Measurements from ENCODE around the gene SUMF2. TPM values are rescaled to one million over a fixed set of nuclear protein-coding genes. Genes with fewer than 3 reads are reported as not detected.

SUMF2 gene
- total RNA-seq, 1 experiment from 2014 or later: 173 TPM

GRCh38 chr7:56092789-56093531 is 28.9 kb downstream of the SUMF2 start, which contains the start of gene PHKG1:
TSS of gene PHKG1 (minus strand) at chr7:56092952. CDS start at chr7:56088941, 4,011 bp downstream.
- no peak within 1 kb of the TSS for H3K9ac ChIP-seq (ENCODE audit: low read length)

More at GRCh38 chr7:56092789-56093531, 28.9 kb downstream of the SUMF2 start, which contains the start of gene PHKG1:
- POLR2A ChIA-PET: interaction anchor here (0.8 to 1.3 kb wide), 3 partner anchors 8 to 42 kb away, joined by 3 to 7 read pairs (median 4); partner anchors contain the start of genes CCT6A, CHCHD2 and PSPH
- Histone ChIP-seq H3K4me2 (ENCODE audit: low read length) (peak within 1 kb of the TSS; percentile 42; the same call in 1 of the 2 replicates), H3K36me3 (ENCODE audit: control insufficient read depth in 1 of 2, insufficient read depth in 2 of 2, low read length in 2 of 2) (no peaks in the 10 kb centered on the region), H4K20me1 (ENCODE audit: insufficient read depth) (no peaks in the 10 kb centered on the region), H2AFZ (ENCODE audit: low read depth, low read length, poor library complexity, severe bottlenecking) (no peak within 1 kb of the TSS), H3K79me2 (ENCODE audit: insufficient read depth, low read length) (no peaks in the 10 kb centered on the region), H3K27ac (ENCODE audit: low read depth, low read length) (peak within 1 kb of the TSS; percentile 29; the same call in 1 of the 2 replicates), H3K9me2 (ENCODE audit: insufficient read depth) (no peaks in the 10 kb centered on the region), H3K4me1 (ENCODE audit: control insufficient read depth in 1 of 2, insufficient read depth in 2 of 2, low read length in 2 of 2) (peaks cover 4 to 8% of the 10 kb centered on the region in 2 experiments; a peak in 3 of 4 replicates), H3K4me3 (replicated peaks in 1 of 2; ENCODE audit: low read depth in 1 of 2, low read length in 2 of 2) (no peak within 1 kb of the TSS), H3K27me3 (ENCODE audit: insufficient read depth, low read length) (no peaks in the 10 kb centered on the region), H3K9me3 (ENCODE audit: control insufficient read depth in 1 of 2, insufficient read depth in 1 of 2, low read depth in 1 of 2, low read length in 2 of 2) (no peaks in the 10 kb centered on the region)
- DNase-seq (ENCODE audit: low read depth, low spot score) (no peak), ATAC-seq (peak; percentile 95)
- no TSS peak for BruUV-seq (replicated peaks)
- RAD21 ChIA-PET (ENCODE audit: low non-redundant PET in 1 of 2, low total read pairs in 2 of 2, uncharacterized antibody in 2 of 2, unreplicated experiment in 2 of 2): no interaction called here
- CTCF ChIA-PET: interaction anchor here (0.5 to 3.6 kb wide), 9 partner anchors 8 to 650 kb away, joined by 3 to 21 read pairs (median 3); no protein-coding TSS in a partner anchor
- TF ChIP-seq ZFX (IDR thresholded peaks at IDR 0.05): no peak
- TF ChIP-seq ELF1 (IDR thresholded peaks at IDR 0.05; ENCODE audit: borderline replicate concordance, low read depth): no peak
- TF ChIP-seq SIN3A (IDR thresholded peaks at IDR 0.05; ENCODE audit: low read depth): no peak
- TF ChIP-seq EZH2 (IDR thresholded peaks at IDR 0.05): no peak
- TF ChIP-seq EZH2phosphoT487 (IDR thresholded peaks at IDR 0.05; ENCODE audit: borderline replicate concordance): no peak
- TF ChIP-seq ZNF274 (IDR thresholded peaks at IDR 0.05; ENCODE audit: low read depth, low read length): no peak
- no peak for TF ChIP-seq FOSL1 (IDR thresholded peaks at IDR 0.05; ENCODE audit: low read depth)
- TF ChIP-seq CBX3 (IDR thresholded peaks at IDR 0.05; ENCODE audit: low read depth): no peak
- TF ChIP-seq CTCF (IDR thresholded peaks at IDR 0.05 in 2 of 3, conservative IDR thresholded peaks at IDR 0.05 in 1 of 3; ENCODE audit: borderline replicate concordance in 1 of 3, insufficient read depth in 1 of 3, low read depth in 2 of 3, low read length in 2 of 3): peak; percentile 39 to 54 (median 54); a peak in 5 of 6 replicates
- no peak for TF ChIP-seq POLR2A (IDR thresholded peaks at IDR 0.05; ENCODE audit: borderline replicate concordance, extremely low read depth, insufficient read depth, insufficient read length)
- TF ChIP-seq REST (IDR thresholded peaks at IDR 0.05; ENCODE audit: low read depth): no peak
- TF ChIP-seq EGR1 (IDR thresholded peaks at IDR 0.05; ENCODE audit: low read depth): no peak
- TF ChIP-seq ZBTB33 (IDR thresholded peaks at IDR 0.05; ENCODE audit: extremely low read depth, insufficient replicate concordance, low read length): no peak
- TF ChIP-seq SRF (IDR thresholded peaks at IDR 0.05; ENCODE audit: low read depth): no peak
- peak; percentile 59 for TF ChIP-seq RAD21 (IDR thresholded peaks at IDR 0.05; ENCODE audit: low read depth)
- intact Hi-C loops (cut with micrococcal nuclease): loop anchor here (5.0 kb wide), 1 partner anchor 91 kb away; no protein-coding TSS in a partner anchor
